Stimulated activated CD4-positive, alpha-beta T cell treated with anti-CD3 and anti-CD28 coated beads, TNF-alpha, amount 100 ng/mL, for 24 hours (primary cell): Measurements from ENCODE around the gene FRMD4A.

Experiments used
- DNase-seq, 3 experiments: peaks; one replicate each; pipeline ENCODE4 v3.0.0-alpha.2; 2020; ENCODE audit warnings: low read depth in 3 of 3

The FRMD4A gene

DNA sequence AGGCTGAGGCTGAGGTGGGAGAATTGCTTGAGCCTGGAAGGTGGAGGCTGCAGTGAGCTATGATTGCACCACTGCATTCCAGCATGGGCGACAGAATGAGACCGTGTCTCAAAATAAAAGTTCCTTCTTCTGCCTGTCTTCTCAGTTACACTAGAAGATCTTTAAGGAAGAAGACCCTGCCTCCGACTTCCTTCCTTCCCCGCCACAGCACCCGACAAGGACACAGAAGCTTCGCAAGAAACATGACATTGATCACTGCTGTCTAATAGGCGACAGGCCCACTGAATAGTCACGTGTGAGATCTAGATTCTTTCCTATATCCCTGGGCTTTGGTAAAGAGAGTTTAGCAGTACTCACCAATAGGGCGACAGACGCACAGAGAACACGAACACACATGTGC is 625.8 kb downstream of the FRMD4A start:
- DNase-seq, result no peak

DNA sequence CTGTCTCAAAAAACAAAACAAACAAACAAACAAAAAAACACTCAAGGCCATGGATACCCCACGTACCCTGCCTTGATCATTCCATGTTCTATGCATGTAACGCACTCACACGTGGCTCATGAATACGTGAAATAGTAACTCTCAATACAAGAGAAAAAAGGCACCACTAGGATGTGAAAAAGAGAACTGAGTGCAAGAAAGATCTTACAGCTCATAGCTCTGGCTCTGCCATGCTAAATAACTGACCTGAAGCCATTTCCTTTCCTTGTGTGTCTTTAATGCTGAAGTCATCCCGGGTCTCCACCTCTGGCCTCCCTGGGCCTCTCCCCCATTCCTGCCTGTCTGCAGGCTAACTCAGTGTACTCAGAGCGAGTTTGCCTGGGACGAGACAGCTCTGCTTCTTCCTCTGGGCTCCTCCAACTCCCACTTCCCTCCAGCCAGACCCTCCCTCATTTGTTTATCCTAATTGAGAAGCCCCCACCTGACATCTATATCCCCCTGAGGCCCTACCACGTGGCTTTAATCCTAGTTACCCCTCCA is 626.7 kb downstream of the FRMD4A start:
- no peak for DNase-seq

GRCh38 chr10:13703101-13703818 is 627.5 kb downstream of the FRMD4A start:
- no peak for DNase-seq

GRCh38 chr10:13701157-13701919 is 629.4 kb downstream of the FRMD4A start:
- no peak for DNase-seq

DNA sequence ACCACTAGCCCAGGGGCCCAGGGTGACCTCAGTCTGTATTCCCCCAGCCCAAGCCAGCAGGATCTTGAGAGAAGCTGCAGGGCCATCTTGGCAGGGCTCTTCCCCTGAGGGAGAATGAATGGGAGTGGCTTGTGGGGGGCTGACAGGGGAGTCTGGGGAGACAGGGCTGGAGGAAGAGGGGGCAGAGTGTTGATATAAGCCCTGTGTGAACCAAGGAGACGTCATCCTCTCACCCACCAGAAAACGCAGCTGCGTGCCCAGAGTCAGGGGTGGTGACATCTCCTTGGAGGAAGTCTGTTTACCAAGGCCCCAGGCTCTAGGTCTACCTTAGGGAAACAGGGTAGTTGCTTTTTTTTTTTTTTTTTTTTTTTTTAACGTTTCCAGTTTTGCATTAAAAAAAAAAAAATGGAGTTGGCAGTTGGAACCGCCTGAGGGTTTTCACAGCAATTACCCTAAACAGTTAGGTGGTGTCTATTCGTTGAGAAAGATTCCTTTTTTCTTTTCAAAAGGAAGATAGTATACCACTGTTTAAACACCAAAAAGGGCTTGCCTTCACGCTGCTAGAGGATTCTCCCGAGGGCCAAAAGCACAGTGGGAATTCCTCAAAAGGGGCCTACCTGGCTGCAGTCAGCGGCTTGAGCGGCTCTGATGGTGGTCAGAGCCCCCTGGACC is 630.1 kb downstream of the FRMD4A start:
- DNase-seq, result no peak

DNA sequence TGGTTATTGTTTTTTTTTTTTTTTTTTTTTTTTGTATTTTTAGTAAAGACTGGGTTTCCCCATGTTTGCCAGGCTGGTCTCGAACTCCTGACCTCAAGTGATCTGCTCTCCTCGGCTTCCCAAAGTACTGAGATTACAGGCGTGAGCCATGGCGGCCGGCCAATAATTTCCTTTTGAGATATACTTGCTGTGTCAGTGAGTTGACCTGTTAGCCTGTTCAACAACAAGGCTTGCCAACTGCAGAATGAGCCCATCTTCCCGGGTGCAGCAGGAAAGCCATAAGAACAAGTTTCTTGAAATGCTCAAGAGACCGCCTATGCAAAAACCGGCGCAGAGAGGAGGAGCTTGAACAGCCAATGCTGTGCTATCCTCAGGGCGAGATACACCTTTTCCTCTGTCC is 631.5 kb downstream of the FRMD4A start:
- no peak for DNase-seq

- DNase-seq, result no peak
These were observed 632.5 kb downstream of the FRMD4A start for GRCh38 chr10:13698217-13698616.

GRCh38 chr10:13696071-13696470 is 634.7 kb downstream of the FRMD4A start:
- no peak for DNase-seq

DNA sequence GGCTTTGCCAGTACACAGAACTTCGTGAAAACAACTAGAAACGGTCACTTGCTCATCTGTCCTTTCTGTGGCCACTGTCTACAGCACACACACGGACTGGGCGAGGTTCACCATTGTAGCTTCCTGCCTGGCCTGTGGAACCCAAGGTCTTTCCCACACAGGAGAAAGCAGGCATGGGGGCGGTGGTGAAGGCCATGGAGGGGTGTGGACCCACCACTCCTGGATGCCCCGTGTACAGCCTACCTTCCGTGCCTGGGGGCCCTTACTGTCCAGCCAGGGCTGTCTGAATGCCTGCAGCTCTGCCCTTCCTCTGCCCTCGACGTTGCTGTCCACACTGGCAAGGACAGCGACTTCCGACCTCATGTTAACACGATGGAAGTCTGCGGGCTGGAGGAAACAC is 635.1 kb downstream of the FRMD4A start:
- DNase-seq, result no peak

- no peak for DNase-seq
These were observed 636.7 kb downstream of the FRMD4A start for GRCh38 chr10:13693783-13694700.

DNA sequence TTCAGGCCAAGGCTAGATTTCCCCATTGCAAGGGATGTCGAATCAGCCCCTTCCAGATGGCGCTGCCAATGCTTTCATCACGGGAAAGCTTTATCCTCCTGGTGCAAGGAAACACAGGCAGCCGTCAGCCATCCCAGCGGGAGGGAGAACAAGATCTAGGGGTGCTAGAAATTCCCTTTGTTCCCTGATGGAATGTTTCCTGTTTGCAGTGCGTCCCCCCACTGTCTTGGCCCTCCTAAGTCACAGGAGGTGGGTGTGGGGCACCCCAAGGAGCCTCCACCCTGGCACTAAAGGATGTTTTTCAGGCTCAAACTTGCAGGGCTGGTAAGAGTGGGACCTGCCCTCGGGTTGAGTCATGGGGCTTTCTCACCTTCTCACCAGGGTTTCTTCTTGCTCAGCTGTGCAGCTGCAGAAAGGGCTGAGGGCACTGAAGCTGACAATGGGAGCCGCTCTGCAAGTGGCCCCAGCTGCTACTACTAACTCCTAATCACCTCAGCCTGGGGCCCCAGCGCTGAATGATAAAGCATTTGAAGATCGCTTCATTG is 640.4 kb downstream of the FRMD4A start:
- no peak for DNase-seq

DNA sequence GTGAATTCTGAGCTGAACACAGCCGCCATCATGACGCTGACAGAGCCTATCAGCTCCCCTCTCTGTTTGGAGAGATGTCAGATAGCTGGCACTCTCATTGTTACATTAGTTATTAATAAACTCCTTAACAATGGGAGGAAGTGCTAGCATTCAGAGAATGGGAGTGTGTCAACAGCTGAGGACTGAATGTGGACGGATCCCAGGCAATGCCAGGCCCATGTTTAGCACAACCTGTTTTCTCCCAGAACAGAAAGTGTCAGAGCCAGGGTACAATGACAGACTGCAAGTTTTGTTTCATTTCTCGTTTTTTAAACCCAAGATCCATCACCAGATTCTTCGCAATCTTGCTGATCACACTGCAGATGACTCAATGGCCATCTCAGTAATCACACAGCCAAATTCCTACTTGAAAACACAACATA is 644.4 kb downstream of the FRMD4A start:
- no peak for DNase-seq

- no peak for DNase-seq
These were observed 644.8 kb downstream of the FRMD4A start for GRCh38 chr10:13685885-13686284.

DNA sequence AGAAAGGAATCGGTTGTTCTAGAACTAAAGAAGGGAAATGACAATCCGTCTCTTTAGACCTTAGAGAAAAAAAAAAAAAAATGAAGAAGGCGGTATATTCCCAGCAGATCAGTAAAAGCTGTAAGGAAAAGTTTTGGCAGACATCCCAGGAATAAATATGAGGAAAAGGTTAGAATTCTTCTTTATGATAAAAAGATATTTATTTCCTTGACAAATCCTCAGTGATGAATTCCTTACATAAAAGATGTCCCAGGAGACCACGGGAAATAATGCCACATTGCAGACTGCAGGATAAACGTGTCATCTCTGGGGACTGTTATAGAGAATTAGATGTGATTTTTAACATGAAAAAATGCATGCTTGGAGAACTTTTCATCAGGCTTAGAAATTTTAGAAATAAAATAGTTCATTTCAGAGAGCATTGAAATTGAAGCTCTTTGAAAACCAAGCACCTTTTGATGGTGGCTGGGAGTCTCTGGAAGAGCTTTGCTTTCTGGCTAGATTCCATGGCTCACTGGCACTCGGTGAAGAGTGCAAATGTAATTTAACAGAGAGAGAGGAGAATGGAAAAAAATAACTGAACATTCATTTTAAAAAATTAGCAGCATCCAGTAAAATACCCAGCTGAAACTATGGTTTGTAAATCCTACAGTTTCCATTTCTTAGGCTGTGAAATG is 645.8 kb downstream of the FRMD4A start:
- DNase-seq, result no peak

GRCh38 chr10:13684252-13684791 is 646.4 kb downstream of the FRMD4A start:
- DNase-seq, result no peak

GRCh38 chr10:13683017-13683416 is 647.7 kb downstream of the FRMD4A start:
- DNase-seq, result no peak

DNA sequence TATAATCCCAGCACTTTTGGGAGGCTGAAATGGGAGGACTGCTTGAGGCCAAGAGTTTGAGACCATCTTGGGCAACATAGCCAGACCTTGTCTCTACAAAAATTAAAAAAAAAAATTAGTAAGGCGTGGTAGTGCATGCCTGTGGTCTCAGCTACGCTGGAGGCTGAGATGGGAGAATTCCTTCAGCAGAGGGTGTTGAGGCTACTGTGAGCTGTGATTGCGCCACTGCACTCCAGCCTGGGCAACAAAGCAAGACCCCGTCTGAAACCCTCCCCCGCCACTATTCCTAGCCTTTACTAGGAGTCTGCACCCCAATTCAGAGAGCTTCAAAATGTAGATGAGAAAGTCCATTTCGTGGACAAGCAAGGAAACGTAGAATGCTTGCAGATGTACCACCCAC is 648.8 kb downstream of the FRMD4A start:
- DNase-seq, result no peak

- no peak for DNase-seq
These were observed 649.2 kb downstream of the FRMD4A start for GRCh38 chr10:13681528-13681927.

- no peak for DNase-seq
These were observed 649.6 kb downstream of the FRMD4A start for GRCh38 chr10:13681095-13681494.

DNA sequence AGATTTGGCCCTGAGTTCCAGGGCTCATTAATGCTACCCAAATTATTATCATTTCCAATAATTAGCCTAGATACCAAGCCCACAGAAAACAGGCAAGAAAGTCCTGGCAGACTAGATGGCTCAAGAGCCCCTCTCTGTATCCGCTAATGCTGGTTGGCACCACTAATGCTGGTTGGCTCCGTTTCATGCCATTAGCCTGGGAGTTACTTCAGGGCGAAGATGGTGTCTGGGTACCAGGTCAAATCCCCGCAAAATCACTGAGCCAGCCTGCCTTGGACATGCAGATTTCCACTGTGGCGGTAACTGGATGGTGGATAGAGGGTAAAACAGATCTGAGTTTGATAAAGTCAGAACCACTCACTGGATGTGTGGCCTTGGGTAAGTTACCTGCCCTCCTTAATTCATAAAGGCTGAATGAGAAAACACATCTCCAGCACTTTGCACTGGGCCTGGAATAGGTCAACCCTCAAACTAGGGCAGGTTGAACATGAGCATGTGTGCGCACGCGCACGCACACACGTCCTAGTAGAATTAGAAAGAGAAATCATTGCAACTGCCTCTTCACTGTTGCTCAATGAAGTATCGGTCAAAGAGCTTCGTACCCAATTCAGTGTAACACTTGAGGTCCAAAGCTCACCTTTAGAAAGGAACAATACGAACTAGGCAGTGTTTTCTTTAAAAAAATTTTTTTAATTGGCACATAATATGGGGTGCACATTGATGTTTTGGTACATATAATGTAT is 652.5 kb downstream of the FRMD4A start:
- DNase-seq, result no peak
